ENCODE results near the gene SPAG9. TPM values are rescaled to one million over a fixed set of nuclear protein-coding genes. Genes with fewer than 3 reads are reported as not detected.

The SPAG9 gene
- total RNA-seq, 1 donor from 2014 or later, result 48.2 TPM

GRCh38 chr17:51064061-51064735 is 56.5 kb downstream of the SPAG9 start:
- no peak for TF ChIP-seq CTCF (conservative IDR thresholded peaks at IDR 0.05; ENCODE audit: low read depth, low read length)
- no peak for DNase-seq (ENCODE audit: low read depth)
- no peak overlapping the region for H3K4me3 ChIP-seq (ENCODE audit: low read depth, low read length)

GRCh38 chr17:51060396-51060795 is 60.3 kb downstream of the SPAG9 start:
- no peak for TF ChIP-seq CTCF (conservative IDR thresholded peaks at IDR 0.05; ENCODE audit: low read depth, low read length)
- no peak overlapping the region for H3K4me3 ChIP-seq (ENCODE audit: low read depth, low read length)
- DNase-seq (ENCODE audit: low read depth), result no peak

GRCh38 chr17:51059781-51060180 is 60.9 kb downstream of the SPAG9 start:
- DNase-seq (ENCODE audit: low read depth), result no peak
- no peak for TF ChIP-seq CTCF (conservative IDR thresholded peaks at IDR 0.05; ENCODE audit: low read depth, low read length)
- H3K4me3 ChIP-seq (ENCODE audit: low read depth, low read length), result no peak overlapping the region

- TF ChIP-seq CTCF (conservative IDR thresholded peaks at IDR 0.05; ENCODE audit: low read depth, low read length), result no peak
- no peak for DNase-seq (ENCODE audit: low read depth)
- H3K4me3 ChIP-seq (ENCODE audit: low read depth, low read length), result no peak overlapping the region
Measured at GRCh38 chr17:51057534-51057933, 63.1 kb downstream of the SPAG9 start.

- H3K4me3 ChIP-seq (ENCODE audit: low read depth, low read length), result no peak overlapping the region
- peak; percentile 64 for TF ChIP-seq CTCF (conservative IDR thresholded peaks at IDR 0.05; ENCODE audit: low read depth, low read length)
- DNase-seq (ENCODE audit: low read depth), result peak; percentile 48
Measured at GRCh38 chr17:51056813-51057510, 63.7 kb downstream of the SPAG9 start.

GRCh38 chr17:51054748-51055147 is 65.9 kb downstream of the SPAG9 start:
- H3K4me3 ChIP-seq (ENCODE audit: low read depth, low read length), result no peak overlapping the region
- TF ChIP-seq CTCF (conservative IDR thresholded peaks at IDR 0.05; ENCODE audit: low read depth, low read length), result no peak
- DNase-seq (ENCODE audit: low read depth), result no peak

GRCh38 chr17:51052235-51052634 is 68.4 kb downstream of the SPAG9 start:
- H3K4me3 ChIP-seq (ENCODE audit: low read depth, low read length), result no peak overlapping the region
- TF ChIP-seq CTCF (conservative IDR thresholded peaks at IDR 0.05; ENCODE audit: low read depth, low read length), result no peak
- DNase-seq (ENCODE audit: low read depth), result no peak
